ENCODE data around the gene FAM177B. TPM values are rescaled to one million over a fixed set of nuclear protein-coding genes. Genes with fewer than 3 reads are reported as not detected.

The FAM177B gene
- total RNA-seq, 3 donors from 2014 or later (not counting 1 experiment from before 2014, with no cell fraction given), result not detected

GRCh38 chr1:222716393-222716792 lies 20.6 kb upstream of the FAM177B start:
- no peak overlapping the region for H3K4me3 ChIP-seq (ENCODE audit: low read length)
- Mint-ChIP-seq H3K36me3 (peaks cover 17% of the 10 kb centered on the region), H3K27me3 (ENCODE audit: low read depth in 2 of 2) (no peaks in the 10 kb centered on the region), H3K4me1 (peaks cover 33 to 42% of the 10 kb centered on the region in 2 donors), H3K9me3 (no peaks in the 10 kb centered on the region), H3K4me3 (no peak overlapping the region), H3K27ac (peak overlapping the region; percentile 32 to 47)
- peaks cover 52% of the 10 kb centered on the region for H3K36me3 ChIP-seq (ENCODE audit: control insufficient read depth, insufficient read depth, low read length)
- H3K27ac ChIP-seq (ENCODE audit: low read length), result no peak overlapping the region
- no peak for ATAC-seq
- H3K9me3 ChIP-seq (ENCODE audit: control insufficient read depth, insufficient read depth, low read length), result no peaks in the 10 kb centered on the region
- WGBS (ENCODE audit: insufficient coverage), result 100% methylated on average over 2 of the region's 2 CpGs
- H3K27me3 ChIP-seq (ENCODE audit: control insufficient read depth, insufficient read depth, low read length), result no peaks in the 10 kb centered on the region
- intact Hi-C loops (cut with micrococcal nuclease), result loop anchor here (10.0 kb wide), 1 partner anchor 252 kb away; no protein-coding TSS in a partner anchor
- H3K4me1 ChIP-seq (ENCODE audit: control insufficient read depth, insufficient read depth, low read length), result peaks cover 8% of the 10 kb centered on the region
- no peak for TF ChIP-seq CTCF (IDR thresholded peaks at IDR 0.05)
- DNase-seq, result no peak

GRCh38 chr1:222728746-222729145 lies 8.3 kb upstream of the FAM177B start:
- H3K36me3 Mint-ChIP-seq, result peaks cover 50% of the 10 kb centered on the region
- intact Hi-C loops (cut with micrococcal nuclease), result no loop called here

GRCh38 chr1:222730866-222731265 lies 6.1 kb upstream of the FAM177B start:
- H3K27me3 ChIP-seq (ENCODE audit: control insufficient read depth, insufficient read depth, low read length), result no peaks in the 10 kb centered on the region
- Mint-ChIP-seq H3K9me3 (no peaks in the 10 kb centered on the region), H3K4me1 (peaks cover 5 to 16% of the 10 kb centered on the region in 2 donors), H3K27ac (peak overlapping the region in 1 of 2 donors; percentile 0), H3K4me3 (no peak overlapping the region), H3K36me3 (peaks cover 42% of the 10 kb centered on the region), H3K27me3 (ENCODE audit: low read depth in 2 of 2) (no peaks in the 10 kb centered on the region)
- no peaks in the 10 kb centered on the region for H3K9me3 ChIP-seq (ENCODE audit: control insufficient read depth, insufficient read depth, low read length)
- no peak for TF ChIP-seq CTCF (IDR thresholded peaks at IDR 0.05)
- no peak overlapping the region for H3K27ac ChIP-seq (ENCODE audit: low read length)
- H3K4me1 ChIP-seq (ENCODE audit: control insufficient read depth, insufficient read depth, low read length), result no peaks in the 10 kb centered on the region
- ATAC-seq (no peak), DNase-seq (no peak)
- H3K36me3 ChIP-seq (ENCODE audit: control insufficient read depth, insufficient read depth, low read length), result peaks cover 94% of the 10 kb centered on the region
- WGBS (ENCODE audit: insufficient coverage), result 91% methylated on average over 1 of the region's 1 CpG
- no peak overlapping the region for H3K4me3 ChIP-seq (ENCODE audit: low read length)
- intact Hi-C loops (cut with micrococcal nuclease), result no loop called here

More at GRCh38 chr1:222728746-222729145, 8.3 kb upstream of the FAM177B start:
- no peak overlapping the region for H3K27ac ChIP-seq (ENCODE audit: low read length)
- H3K36me3 ChIP-seq (ENCODE audit: control insufficient read depth, insufficient read depth, low read length), result peaks cover 93% of the 10 kb centered on the region
- H3K27ac Mint-ChIP-seq, result peak overlapping the region in 1 of 2 donors; percentile 34
- no peak for TF ChIP-seq CTCF (IDR thresholded peaks at IDR 0.05)
- H3K9me3 Mint-ChIP-seq, result no peaks in the 10 kb centered on the region
- DNase-seq (no peak), ATAC-seq (no peak)
- WGBS (ENCODE audit: insufficient coverage), result 100% methylated on average over 1 of the region's 1 CpG
- H3K4me1 ChIP-seq (ENCODE audit: control insufficient read depth, insufficient read depth, low read length), result no peaks in the 10 kb centered on the region
- no peak overlapping the region for H3K4me3 ChIP-seq (ENCODE audit: low read length)
- no peaks in the 10 kb centered on the region for H3K9me3 ChIP-seq (ENCODE audit: control insufficient read depth, insufficient read depth, low read length)
- no peaks in the 10 kb centered on the region for H3K27me3 ChIP-seq (ENCODE audit: control insufficient read depth, insufficient read depth, low read length)
- H3K4me1 Mint-ChIP-seq, result peaks cover 5 to 16% of the 10 kb centered on the region in 2 donors
- H3K4me3 Mint-ChIP-seq, result no peak overlapping the region
- no peaks in the 10 kb centered on the region for H3K27me3 Mint-ChIP-seq (ENCODE audit: low read depth in 2 of 2)

Measured in natural killer cell (primary cell).